GM19463 (cell line): ENCODE data around the gene SRRM4.
"Not testable (repeated sequence)": the region's sequence is repeated elsewhere in the genome, so short reads cannot be mapped to it uniquely, and the experiment has no call there.

Experiments
- ATAC-seq: cut with Tn5 transposase; IDR thresholded peaks from one replicate; pipeline ENCODE4 v1.9.1; 2021; ENCODE audit warnings: mild to moderate bottlenecking, moderate library complexity; ENCODE audit not compliant: unreplicated experiment

SRRM4 gene

GRCh38 chr12:119008273-119008672 lies 26.9 kb downstream of the SRRM4 start:
- not testable (repeated sequence) for ATAC-seq

GRCh38 chr12:119008691-119009221 lies 27.4 kb downstream of the SRRM4 start:
- no peak for ATAC-seq

GRCh38 chr12:119011231-119011630 lies 29.9 kb downstream of the SRRM4 start:
- ATAC-seq: no peak

GRCh38 chr12:119012179-119012578 lies 30.8 kb downstream of the SRRM4 start:
- ATAC-seq: no peak

GRCh38 chr12:119013023-119013422 lies 31.7 kb downstream of the SRRM4 start:
- no peak for ATAC-seq

- no peak for ATAC-seq
Observed at GRCh38 chr12:119014368-119014767, 33.0 kb downstream of the SRRM4 start.

GRCh38 chr12:119016715-119017114 lies 35.4 kb downstream of the SRRM4 start:
- ATAC-seq: no peak

- no peak for ATAC-seq
Observed at GRCh38 chr12:119019166-119019565, 37.8 kb downstream of the SRRM4 start.

- no peak for ATAC-seq
Observed at GRCh38 chr12:119020406-119021360, 39.3 kb downstream of the SRRM4 start.

GRCh38 chr12:119024356-119024755 lies 43.0 kb downstream of the SRRM4 start:
- no peak for ATAC-seq

- ATAC-seq: no peak
Observed at GRCh38 chr12:119025786-119026185, 44.4 kb downstream of the SRRM4 start.

GRCh38 chr12:119033332-119033731 lies 52.0 kb downstream of the SRRM4 start:
- ATAC-seq: not testable (repeated sequence)

- no peak for ATAC-seq
Observed at GRCh38 chr12:119036878-119037825, 55.8 kb downstream of the SRRM4 start.

- no peak for ATAC-seq
Observed at GRCh38 chr12:119044094-119044493, 62.8 kb downstream of the SRRM4 start.

GRCh38 chr12:119047641-119048040 lies 66.3 kb downstream of the SRRM4 start:
- ATAC-seq: no peak

- no peak for ATAC-seq
Observed at GRCh38 chr12:119050663-119051062, 69.3 kb downstream of the SRRM4 start.

- ATAC-seq: no peak
Observed at GRCh38 chr12:119051474-119051873, 70.1 kb downstream of the SRRM4 start.

GRCh38 chr12:119052001-119052400 lies 70.7 kb downstream of the SRRM4 start:
- no peak for ATAC-seq

- no peak for ATAC-seq
Observed at GRCh38 chr12:119055977-119056376, 74.6 kb downstream of the SRRM4 start.

GRCh38 chr12:119060847-119061796 lies 79.8 kb downstream of the SRRM4 start:
- ATAC-seq: no peak
